ENCODE results near the gene RELA. TPM values are rescaled to one million over a fixed set of nuclear protein-coding genes. Genes with fewer than 3 reads are reported as not detected.
A peak's percentile ranks its signal among the peaks of the same experiment; 100 is the strongest.

RELA gene
- polyA plus RNA-seq, 4 donors: 32.2 to 46.9 (median 36.7) TPM

GRCh38 chr11:65618763-65619162 lies 44.0 kb downstream of the RELA start:
- FAIRE-seq (no peak), DNase-seq (no peak)
- no peak overlapping the region for H3K4me3 ChIP-seq (ENCODE audit: low read depth in 1 of 3, low read length in 3 of 3)
- 92 to 96% (median 94%) methylated on average over 9 to 14 of the region's 14 CpGs for WGBS, 3 donors
- peaks cover 0 to 8% (median 3%) of the 10 kb centered on the region in 3 donors for H3K4me1 ChIP-seq (ENCODE audit: control insufficient read depth in 3 of 3, insufficient read depth in 2 of 3, low read depth in 1 of 3, low read length in 2 of 3)
- no peaks in the 10 kb centered on the region for H3K9me3 ChIP-seq (ENCODE audit: control insufficient read depth in 2 of 2, insufficient read depth in 1 of 2, low read depth in 1 of 2, low read length in 1 of 2)
- no peak overlapping the region for H3K27ac ChIP-seq (ENCODE audit: low read depth in 1 of 3, low read length in 2 of 3)
- H3K27me3 ChIP-seq (ENCODE audit: control insufficient read depth in 3 of 3, insufficient read depth in 3 of 3, low read length in 3 of 3): no peaks in the 10 kb centered on the region
- H3K36me3 ChIP-seq (ENCODE audit: control insufficient read depth in 3 of 3, insufficient read depth in 2 of 3, low read depth in 1 of 3, low read length in 3 of 3): peaks cover 17 to 67% (median 23%) of the 10 kb centered on the region in 3 donors

GRCh38 chr11:65617990-65618751 lies 44.5 kb downstream of the RELA start:
- FAIRE-seq (no peak), DNase-seq (no peak)
- 93 to 96% (median 96%) methylated on average over 24 to 33 of the region's 33 CpGs for WGBS, 3 donors
- Histone ChIP-seq H3K4me3 (ENCODE audit: low read depth in 1 of 3, low read length in 3 of 3) (no peak overlapping the region), H3K4me1 (ENCODE audit: control insufficient read depth in 3 of 3, insufficient read depth in 2 of 3, low read depth in 1 of 3, low read length in 2 of 3) (peaks cover 0 to 10% (median 3%) of the 10 kb centered on the region in 3 donors), H3K27me3 (ENCODE audit: control insufficient read depth in 3 of 3, insufficient read depth in 3 of 3, low read length in 3 of 3) (no peaks in the 10 kb centered on the region), H3K27ac (ENCODE audit: low read depth in 1 of 3, low read length in 2 of 3) (no peak overlapping the region), H3K36me3 (ENCODE audit: control insufficient read depth in 3 of 3, insufficient read depth in 2 of 3, low read depth in 1 of 3, low read length in 3 of 3) (peaks cover 15 to 64% (median 23%) of the 10 kb centered on the region in 3 donors), H3K9me3 (ENCODE audit: control insufficient read depth in 2 of 2, insufficient read depth in 1 of 2, low read depth in 1 of 2, low read length in 1 of 2) (no peaks in the 10 kb centered on the region)

GRCh38 chr11:65617136-65617850 lies 45.4 kb downstream of the RELA start:
- Histone ChIP-seq H3K36me3 (ENCODE audit: control insufficient read depth in 3 of 3, insufficient read depth in 2 of 3, low read depth in 1 of 3, low read length in 3 of 3) (peaks cover 15 to 65% (median 20%) of the 10 kb centered on the region in 3 donors), H3K27ac (ENCODE audit: low read depth in 1 of 3, low read length in 2 of 3) (no peak overlapping the region), H3K27me3 (ENCODE audit: control insufficient read depth in 3 of 3, insufficient read depth in 3 of 3, low read length in 3 of 3) (no peaks in the 10 kb centered on the region), H3K4me1 (ENCODE audit: control insufficient read depth in 3 of 3, insufficient read depth in 2 of 3, low read depth in 1 of 3, low read length in 2 of 3) (peaks cover 3 to 18% (median 5%) of the 10 kb centered on the region in 3 donors), H3K4me3 (ENCODE audit: low read depth in 1 of 3, low read length in 3 of 3) (no peak overlapping the region), H3K9me3 (ENCODE audit: control insufficient read depth in 2 of 2, insufficient read depth in 1 of 2, low read depth in 1 of 2, low read length in 1 of 2) (no peaks in the 10 kb centered on the region)
- 87 to 92% (median 92%) methylated on average over 17 of the region's 17 CpGs for WGBS, 3 donors
- FAIRE-seq: no peak
- no peak for DNase-seq

GRCh38 chr11:65616575-65617001 lies 46.1 kb downstream of the RELA start:
- whole genome bisulfite sequencing, 3 donors: 20 to 52% (median 29%) methylated on average over 10 of the region's 10 CpGs
- DNase-seq (peak in 1 of 2 donors; percentile 51), FAIRE-seq (no peak)
- peak overlapping the region; percentile 75 to 91 (median 85) for H3K4me3 ChIP-seq (ENCODE audit: low read depth in 1 of 3, low read length in 3 of 3)
- peak overlapping the region in 2 of 3 donors; percentile 1 to 31 for H3K27ac ChIP-seq (ENCODE audit: low read depth in 1 of 3, low read length in 2 of 3)
- H3K4me1 ChIP-seq (ENCODE audit: control insufficient read depth in 3 of 3, insufficient read depth in 2 of 3, low read depth in 1 of 3, low read length in 2 of 3): peaks cover 3 to 26% (median 10%) of the 10 kb centered on the region in 3 donors
- H3K27me3 ChIP-seq (ENCODE audit: control insufficient read depth in 3 of 3, insufficient read depth in 3 of 3, low read length in 3 of 3): no peaks in the 10 kb centered on the region
- no peaks in the 10 kb centered on the region for H3K9me3 ChIP-seq (ENCODE audit: control insufficient read depth in 2 of 2, insufficient read depth in 1 of 2, low read depth in 1 of 2, low read length in 1 of 2)
- H3K36me3 ChIP-seq (ENCODE audit: control insufficient read depth in 3 of 3, insufficient read depth in 2 of 3, low read depth in 1 of 3, low read length in 3 of 3): peaks cover 15 to 65% (median 20%) of the 10 kb centered on the region in 3 donors

GRCh38 chr11:65615950-65616574 lies 46.7 kb downstream of the RELA start:
- peak overlapping the region; percentile 77 to 98 (median 95) for H3K27ac ChIP-seq (ENCODE audit: low read depth in 1 of 3, low read length in 2 of 3)
- no peaks in the 10 kb centered on the region for H3K27me3 ChIP-seq (ENCODE audit: control insufficient read depth in 3 of 3, insufficient read depth in 3 of 3, low read length in 3 of 3)
- H3K9me3 ChIP-seq (ENCODE audit: control insufficient read depth in 2 of 2, insufficient read depth in 1 of 2, low read depth in 1 of 2, low read length in 1 of 2): no peaks in the 10 kb centered on the region
- DNase-seq (peak in 1 of 2 donors; percentile 45), FAIRE-seq (no peak)
- peak overlapping the region; percentile 75 to 91 (median 85) for H3K4me3 ChIP-seq (ENCODE audit: low read depth in 1 of 3, low read length in 3 of 3)
- peaks cover 15 to 65% (median 19%) of the 10 kb centered on the region in 3 donors for H3K36me3 ChIP-seq (ENCODE audit: control insufficient read depth in 3 of 3, insufficient read depth in 2 of 3, low read depth in 1 of 3, low read length in 3 of 3)
- 0 to 1% (median 0%) methylated on average over 24 to 50 of the region's 50 CpGs for WGBS, 3 donors
- H3K4me1 ChIP-seq (ENCODE audit: control insufficient read depth in 3 of 3, insufficient read depth in 2 of 3, low read depth in 1 of 3, low read length in 2 of 3): peaks cover 3 to 31% (median 12%) of the 10 kb centered on the region in 3 donors

- WGBS, 3 donors: 0% methylated on average over 55 of the region's 55 CpGs
- Histone ChIP-seq H3K4me3 (ENCODE audit: low read depth in 1 of 3, low read length in 3 of 3) (peak within 1 kb of the TSS; percentile 91 to 98 (median 95)), H3K9me3 (ENCODE audit: control insufficient read depth in 2 of 2, insufficient read depth in 1 of 2, low read depth in 1 of 2, low read length in 1 of 2) (no peaks in the 10 kb centered on the region), H3K27me3 (ENCODE audit: control insufficient read depth in 3 of 3, insufficient read depth in 3 of 3, low read length in 3 of 3) (no peaks in the 10 kb centered on the region), H3K27ac (ENCODE audit: low read depth in 1 of 3, low read length in 2 of 3) (peak within 1 kb of the TSS; percentile 80 to 98 (median 95)), H3K36me3 (ENCODE audit: control insufficient read depth in 3 of 3, insufficient read depth in 2 of 3, low read depth in 1 of 3, low read length in 3 of 3) (peaks cover 12 to 65% (median 13%) of the 10 kb centered on the region in 3 donors), H3K4me1 (ENCODE audit: control insufficient read depth in 3 of 3, insufficient read depth in 2 of 3, low read depth in 1 of 3, low read length in 2 of 3) (peaks cover 3 to 37% (median 14%) of the 10 kb centered on the region in 3 donors)
- DNase-seq (peak; percentile 100), FAIRE-seq (peak; percentile 91)
These were observed 47.3 kb downstream of the RELA start, which contains the start of gene PCNX3 for GRCh38 chr11:65615229-65615949. Gene PCNX3 (plus strand): TSS chr11:65615776. CDS start chr11:65616312, 536 bp downstream.

- DNase-seq (no peak), FAIRE-seq (no peak)
- Histone ChIP-seq H3K4me3 (ENCODE audit: low read depth in 1 of 3, low read length in 3 of 3) (peak overlapping the region; percentile 91 to 98 (median 95)), H3K9me3 (ENCODE audit: control insufficient read depth in 2 of 2, insufficient read depth in 1 of 2, low read depth in 1 of 2, low read length in 1 of 2) (no peaks in the 10 kb centered on the region), H3K4me1 (ENCODE audit: control insufficient read depth in 3 of 3, insufficient read depth in 2 of 3, low read depth in 1 of 3, low read length in 2 of 3) (peaks cover 3 to 44% (median 14%) of the 10 kb centered on the region in 3 donors), H3K27me3 (ENCODE audit: control insufficient read depth in 3 of 3, insufficient read depth in 3 of 3, low read length in 3 of 3) (no peaks in the 10 kb centered on the region), H3K36me3 (ENCODE audit: control insufficient read depth in 3 of 3, insufficient read depth in 2 of 3, low read depth in 1 of 3, low read length in 3 of 3) (peaks cover 5 to 64% (median 10%) of the 10 kb centered on the region in 3 donors), H3K27ac (ENCODE audit: low read depth in 1 of 3, low read length in 2 of 3) (peak overlapping the region; percentile 86 to 98 (median 95))
- 2 to 18% (median 8%) methylated on average over 34 to 43 of the region's 43 CpGs for WGBS, 3 donors
These were observed 49.4 kb downstream of the RELA start for GRCh38 chr11:65613091-65613928.
